SK-N-SH treated with all-trans-retinoic acid at 6 μM for 48 hours (cell line): ENCODE data around the gene PPIC.

Experiments used
- ISL1 ChIP-seq: fragments of 250-450 bp; sonication (Bioruptor Pico); IDR thresholded peaks from 2 replicates; pipeline ENCODE4 v2.1.2; 2022; ENCODE audit warnings: mild to moderate bottlenecking, moderate library complexity
- RARB ChIP-seq: fragments of 250-450 bp; sonication (Bioruptor Pico); IDR thresholded peaks from 2 replicates; pipeline ENCODE4 v1.8.0; 2021; ENCODE audit warnings: mild to moderate bottlenecking, moderate library complexity
- SNAI2 ChIP-seq: fragments of 250-450 bp; sonication (Bioruptor Pico); IDR thresholded peaks from 2 replicates; pipeline ENCODE4 v1.5.0; 2020; ENCODE audit warnings: mild to moderate bottlenecking, moderate library complexity
- ZC3H10 ChIP-seq: fragments of 250-450 bp; sonication (Bioruptor Pico); IDR thresholded peaks from 2 replicates; pipeline ENCODE4 v1.5.1; 2021; ENCODE audit warnings: mild to moderate bottlenecking, moderate library complexity
- ZFP3 ChIP-seq: fragments of 250-450 bp; sonication (Bioruptor Pico); IDR thresholded peaks from 2 replicates; pipeline ENCODE4 v1.5.0; 2020; ENCODE audit warnings: mild to moderate bottlenecking, moderate library complexity
- ZNF8 ChIP-seq: fragments of 450-650 bp; formaldehyde crosslinking; IDR thresholded peaks from 2 replicates; pipeline ENCODE4 v1.5.0; 2020; ENCODE audit warnings: mild to moderate bottlenecking, moderate library complexity

DNA sequence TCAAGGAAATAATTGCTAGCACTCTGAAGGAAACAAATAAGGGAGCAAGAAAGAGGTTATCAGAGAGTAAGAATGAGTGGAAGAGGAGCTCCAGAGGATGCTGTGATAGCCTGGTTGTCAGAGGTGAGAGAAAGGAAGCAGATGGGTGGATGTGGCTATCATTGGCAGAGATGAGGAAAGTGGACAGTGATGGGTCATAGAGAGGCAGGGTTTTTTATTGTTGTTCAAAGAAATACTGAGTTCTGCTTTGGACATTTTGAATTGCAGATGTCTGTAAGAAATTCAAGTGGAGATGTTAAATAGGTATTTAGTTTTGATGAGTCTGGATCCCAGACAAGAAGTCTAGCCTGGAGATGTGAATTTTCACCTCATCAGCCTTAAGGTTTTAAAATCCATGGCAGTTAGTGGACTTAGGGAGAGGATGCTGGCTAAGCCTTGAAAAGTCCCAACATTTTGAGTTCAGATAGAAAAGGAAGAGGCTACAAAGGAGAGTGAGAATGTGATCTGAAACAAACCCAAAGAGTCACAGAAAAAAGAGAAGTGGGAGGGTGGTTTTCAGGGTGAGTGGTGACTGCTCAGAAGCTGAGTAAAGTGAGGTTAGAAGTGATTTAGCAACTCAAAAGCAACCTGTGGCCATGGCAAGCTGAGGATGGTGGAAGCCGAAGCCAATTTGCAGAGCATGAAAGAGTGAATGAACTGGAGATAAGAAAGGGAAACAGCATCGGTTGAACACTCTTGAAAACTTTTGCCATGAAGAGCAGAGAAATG, 50.4 kb downstream of the PPIC start:
- TF ChIP-seq RARB (CRISPR knock-in tag) (no peak), SNAI2 (CRISPR knock-in tag) (no peak), ZC3H10 (CRISPR knock-in tag) (no peak), ZNF8 (CRISPR knock-in tag) (no peak), ZFP3 (no peak), ISL1 (CRISPR knock-in tag) (no peak)
